Peyer's patch (tissue), 4 donors: Measurements from ENCODE around the gene DMD.

ENCODE experiments used
- POLR2A ChIP-seq, 2 donors: fragments of 450-650 bp; IDR thresholded peaks; one replicate each; pipeline ENCODE4 v1.5.1; 2017; ENCODE audit warnings: antibody characterized with exemption in 2 of 2, mild to moderate bottlenecking in 2 of 2, moderate library complexity in 2 of 2
- TF ChIP-seq, protein P1 (sequence below), 6 experiments: fragments of 450-650 bp in 4 of 6; fragments of 200-600 bp in 2 of 6; sonication (generic) in 1 of 6; IDR thresholded peaks; one replicate each; pipeline ENCODE4 v1.5.1; 2017 to 2019; ENCODE audit warnings: antibody characterized with exemption in 6 of 6, mild to moderate bottlenecking in 3 of 6, moderate library complexity in 1 of 6

DNA sequence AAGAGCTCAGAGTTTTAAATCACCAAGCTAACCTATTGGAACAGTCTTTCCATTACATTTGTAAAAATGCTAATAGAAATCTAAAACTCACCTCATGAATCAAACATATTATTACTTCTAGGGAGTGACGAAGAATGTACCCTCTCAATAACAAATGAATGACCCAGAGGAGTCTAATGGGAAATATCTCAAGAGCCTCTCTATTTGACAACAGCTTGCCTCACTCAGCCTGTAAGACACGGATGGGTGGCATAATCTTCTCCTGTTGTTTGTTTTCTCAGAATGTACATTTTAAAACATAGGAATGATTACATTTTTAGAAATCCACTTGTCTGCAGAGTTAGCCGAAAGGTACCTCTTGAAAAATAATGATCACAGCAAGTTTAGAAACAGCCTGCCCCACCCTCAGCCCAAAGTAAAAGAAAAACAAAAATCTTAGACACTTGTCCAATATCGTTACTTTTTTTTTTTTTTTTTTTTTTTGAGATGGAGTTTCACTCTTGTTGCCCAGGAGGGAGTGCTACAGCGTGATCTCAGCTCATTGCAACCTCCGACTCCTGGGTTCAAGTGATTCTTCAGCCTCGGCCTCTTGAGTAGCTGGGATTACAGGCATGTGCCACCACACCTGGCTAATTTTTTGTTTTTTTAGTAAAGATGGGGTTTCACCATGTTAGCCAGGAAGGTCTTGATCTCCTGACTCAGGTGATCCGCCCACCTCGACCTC lies 1955.9 kb downstream of the DMD start:
- TF ChIP-seq, protein P1, sequence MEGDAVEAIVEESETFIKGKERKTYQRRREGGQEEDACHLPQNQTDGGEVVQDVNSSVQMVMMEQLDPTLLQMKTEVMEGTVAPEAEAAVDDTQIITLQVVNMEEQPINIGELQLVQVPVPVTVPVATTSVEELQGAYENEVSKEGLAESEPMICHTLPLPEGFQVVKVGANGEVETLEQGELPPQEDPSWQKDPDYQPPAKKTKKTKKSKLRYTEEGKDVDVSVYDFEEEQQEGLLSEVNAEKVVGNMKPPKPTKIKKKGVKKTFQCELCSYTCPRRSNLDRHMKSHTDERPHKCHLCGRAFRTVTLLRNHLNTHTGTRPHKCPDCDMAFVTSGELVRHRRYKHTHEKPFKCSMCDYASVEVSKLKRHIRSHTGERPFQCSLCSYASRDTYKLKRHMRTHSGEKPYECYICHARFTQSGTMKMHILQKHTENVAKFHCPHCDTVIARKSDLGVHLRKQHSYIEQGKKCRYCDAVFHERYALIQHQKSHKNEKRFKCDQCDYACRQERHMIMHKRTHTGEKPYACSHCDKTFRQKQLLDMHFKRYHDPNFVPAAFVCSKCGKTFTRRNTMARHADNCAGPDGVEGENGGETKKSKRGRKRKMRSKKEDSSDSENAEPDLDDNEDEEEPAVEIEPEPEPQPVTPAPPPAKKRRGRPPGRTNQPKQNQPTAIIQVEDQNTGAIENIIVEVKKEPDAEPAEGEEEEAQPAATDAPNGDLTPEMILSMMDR (IDR thresholded peaks at IDR 0.05): no peak
- TF ChIP-seq POLR2A (IDR thresholded peaks at IDR 0.05): no peak
